BE2C (cell line): Measurements from ENCODE around the gene TIMM10B. TPM values are rescaled to one million over a fixed set of nuclear protein-coding genes. Genes with fewer than 3 reads are reported as not detected.

Experiments
- DNase-seq: peaks from one replicate; pipeline ENCODE4 v3.0.0-alpha.2; 2020
- H3K27me3 ChIP-seq: fragments of 250-450 bp; sonication (Bioruptor Pico); 2 replicates; pipeline ENCODE4 v1.5.1; 2020; ENCODE audit warnings: mild to moderate bottlenecking
- H3K36me3 ChIP-seq: fragments of 250-450 bp; sonication (Bioruptor Pico); 2 replicates; pipeline ENCODE4 v1.5.1; 2020; ENCODE audit warnings: mild to moderate bottlenecking
- H3K4me1 ChIP-seq: fragments of 250-450 bp; sonication (Bioruptor Pico); 2 replicates; pipeline ENCODE4 v1.5.1; 2020
- H3K4me3 ChIP-seq: 2 replicates; pipeline ENCODE4 v1.5.1; 2011; ENCODE audit warnings: low read depth, low read length
- H3K9me3 ChIP-seq: fragments of 250-450 bp; sonication (Bioruptor Pico); 2 replicates; pipeline ENCODE4 v1.5.1; 2020
- polyA plus RNA-seq: library from polyadenylated mRNA; unstranded; fragments of >200 nt; gene quantifications from one replicate; pipeline ENCODE4 v1.2.1, GENCODE V29; 2012; ENCODE audit warnings: low read depth, missing spikeins; ENCODE audit not compliant: insufficient read length, insufficient read depth
- TF ChIP-seq, protein P1 (sequence below): IDR thresholded peaks from 2 replicates; pipeline ENCODE4 v1.5.1; 2012; ENCODE audit warnings: mild to moderate bottlenecking, low read depth, low read length

The TIMM10B gene, protein sequence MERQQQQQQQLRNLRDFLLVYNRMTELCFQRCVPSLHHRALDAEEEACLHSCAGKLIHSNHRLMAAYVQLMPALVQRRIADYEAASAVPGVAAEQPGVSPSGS
- 57.0 TPM for polyA plus RNA-seq

DNA sequence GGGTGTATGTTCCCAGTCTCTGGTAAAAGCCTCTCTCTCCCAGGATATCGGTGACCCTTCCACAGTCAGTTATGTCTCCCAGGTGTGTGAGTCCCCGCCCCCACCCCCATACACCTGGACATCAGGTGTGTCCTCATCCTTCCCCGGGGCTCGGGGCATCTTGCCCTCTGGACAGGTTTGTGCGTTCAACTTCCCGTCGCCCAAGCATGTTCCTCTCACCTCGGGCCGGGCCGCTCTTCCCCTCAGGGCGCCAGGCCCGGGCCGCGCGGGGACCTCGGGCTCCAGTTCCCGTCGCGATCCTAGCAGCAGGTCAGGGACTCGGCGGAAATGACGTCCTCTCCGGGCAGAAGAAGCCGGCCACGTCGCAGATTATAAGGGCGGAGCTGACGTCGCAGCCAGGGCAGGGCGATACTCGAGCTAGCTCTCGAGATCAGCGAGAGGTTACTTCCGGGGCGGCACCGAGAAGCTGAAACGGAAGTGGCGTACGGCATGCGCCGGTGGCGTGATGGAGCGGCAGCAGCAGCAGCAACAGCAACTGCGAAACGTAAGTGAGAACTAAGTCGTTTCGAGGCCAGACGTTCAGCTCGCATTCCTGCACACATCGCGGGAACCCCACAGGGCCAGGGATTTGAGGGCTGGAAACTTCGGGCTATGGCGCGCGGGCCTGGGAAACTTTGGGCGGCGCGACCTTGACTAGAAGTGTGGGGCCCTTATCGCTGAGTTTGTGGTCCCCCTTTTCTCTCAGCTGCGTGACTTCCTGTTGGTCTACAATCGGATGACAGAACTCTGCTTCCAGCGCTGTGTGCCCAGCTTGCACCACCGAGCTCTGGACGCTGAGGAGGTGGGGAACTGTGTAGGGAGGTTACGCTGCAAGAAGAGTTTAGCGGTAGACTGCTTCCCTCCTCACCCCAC lies at the start of gene TIMM10B, which contains the start of gene ARFIP2:
TSS of gene TIMM10B (plus strand) at position 490 of the 912 bp plus-strand sequence. CDS start at position 506, 16 bp downstream.
TSS of gene ARFIP2 (minus strand) at position 320 of the 912 bp plus-strand sequence. CDS start 910 bp downstream, outside the sequence.
- peaks cover 13% of the 10 kb centered on the region for H3K36me3 ChIP-seq
- no peaks in the 10 kb centered on the region for H3K4me1 ChIP-seq
- H3K27me3 ChIP-seq: no peaks in the 10 kb centered on the region
- DNase-seq: peak; percentile 92
- TF ChIP-seq, protein P1, sequence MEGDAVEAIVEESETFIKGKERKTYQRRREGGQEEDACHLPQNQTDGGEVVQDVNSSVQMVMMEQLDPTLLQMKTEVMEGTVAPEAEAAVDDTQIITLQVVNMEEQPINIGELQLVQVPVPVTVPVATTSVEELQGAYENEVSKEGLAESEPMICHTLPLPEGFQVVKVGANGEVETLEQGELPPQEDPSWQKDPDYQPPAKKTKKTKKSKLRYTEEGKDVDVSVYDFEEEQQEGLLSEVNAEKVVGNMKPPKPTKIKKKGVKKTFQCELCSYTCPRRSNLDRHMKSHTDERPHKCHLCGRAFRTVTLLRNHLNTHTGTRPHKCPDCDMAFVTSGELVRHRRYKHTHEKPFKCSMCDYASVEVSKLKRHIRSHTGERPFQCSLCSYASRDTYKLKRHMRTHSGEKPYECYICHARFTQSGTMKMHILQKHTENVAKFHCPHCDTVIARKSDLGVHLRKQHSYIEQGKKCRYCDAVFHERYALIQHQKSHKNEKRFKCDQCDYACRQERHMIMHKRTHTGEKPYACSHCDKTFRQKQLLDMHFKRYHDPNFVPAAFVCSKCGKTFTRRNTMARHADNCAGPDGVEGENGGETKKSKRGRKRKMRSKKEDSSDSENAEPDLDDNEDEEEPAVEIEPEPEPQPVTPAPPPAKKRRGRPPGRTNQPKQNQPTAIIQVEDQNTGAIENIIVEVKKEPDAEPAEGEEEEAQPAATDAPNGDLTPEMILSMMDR: no peak
- no peaks in the 10 kb centered on the region for H3K9me3 ChIP-seq
- peak within 1 kb of the TSS; percentile 86 for H3K4me3 ChIP-seq

DNA sequence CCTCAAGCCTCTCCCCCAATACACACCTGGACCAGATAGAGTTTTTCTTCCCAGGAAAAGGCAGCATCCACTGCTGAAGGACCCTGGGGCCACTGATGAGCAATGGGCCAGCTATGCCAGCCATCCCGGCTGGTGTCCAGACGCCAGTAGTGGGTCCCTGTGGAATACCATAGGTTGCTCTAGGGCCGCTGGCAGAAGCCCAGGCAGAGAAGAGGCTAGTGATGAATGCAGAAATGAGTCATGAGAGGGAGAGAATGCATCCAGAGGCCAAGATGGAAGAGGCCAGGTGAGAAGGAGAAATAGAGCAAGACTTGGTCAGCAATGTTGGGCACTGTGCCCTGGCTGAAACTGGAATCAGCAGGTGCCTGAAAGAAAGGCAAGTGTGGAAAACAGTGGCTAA lies 49.4 kb upstream of the TIMM10B start:
- DNase-seq: peak; percentile 40
- TF ChIP-seq, protein P1: no peak
- Histone ChIP-seq H3K36me3 (no peaks in the 10 kb centered on the region), H3K9me3 (no peaks in the 10 kb centered on the region), H3K27me3 (no peaks in the 10 kb centered on the region), H3K4me3 (no peak overlapping the region), H3K4me1 (no peaks in the 10 kb centered on the region)

DNA sequence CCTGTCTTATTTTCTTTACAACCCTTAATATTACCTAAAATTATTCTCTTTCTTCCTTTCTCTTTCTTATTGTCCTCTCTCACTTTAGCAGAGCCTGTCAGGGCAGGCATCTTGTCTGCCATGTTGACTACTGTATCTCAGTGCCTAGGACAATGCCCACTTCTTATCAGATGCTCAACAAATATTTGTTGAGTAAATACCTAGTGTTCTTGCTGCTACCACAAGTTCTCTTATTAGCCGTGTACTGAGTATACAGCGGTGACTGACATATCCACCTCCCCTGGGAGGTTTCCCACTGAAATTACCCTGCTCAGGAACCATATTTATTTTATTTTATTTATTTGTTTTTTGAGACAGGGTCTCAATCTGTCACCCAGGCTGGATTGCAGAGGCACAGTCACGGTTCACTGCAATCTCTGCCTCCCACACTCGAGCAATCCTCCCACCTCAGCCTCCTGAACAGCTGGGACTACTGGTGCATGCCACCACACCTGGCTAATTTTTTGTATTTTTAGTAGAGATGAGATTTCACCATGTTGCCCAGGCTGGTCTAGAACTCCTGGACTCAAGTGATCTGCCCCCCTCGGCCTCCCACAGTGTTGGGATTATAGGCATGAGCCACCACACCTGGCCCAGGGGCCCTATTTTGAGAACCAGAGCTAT lies 47.2 kb upstream of the TIMM10B start:
- no peaks in the 10 kb centered on the region for H3K36me3 ChIP-seq
- no peaks in the 10 kb centered on the region for H3K27me3 ChIP-seq
- no peaks in the 10 kb centered on the region for H3K9me3 ChIP-seq
- H3K4me1 ChIP-seq: no peaks in the 10 kb centered on the region
- DNase-seq: no peak
- no peak overlapping the region for H3K4me3 ChIP-seq
- TF ChIP-seq, protein P1: no peak

DNA sequence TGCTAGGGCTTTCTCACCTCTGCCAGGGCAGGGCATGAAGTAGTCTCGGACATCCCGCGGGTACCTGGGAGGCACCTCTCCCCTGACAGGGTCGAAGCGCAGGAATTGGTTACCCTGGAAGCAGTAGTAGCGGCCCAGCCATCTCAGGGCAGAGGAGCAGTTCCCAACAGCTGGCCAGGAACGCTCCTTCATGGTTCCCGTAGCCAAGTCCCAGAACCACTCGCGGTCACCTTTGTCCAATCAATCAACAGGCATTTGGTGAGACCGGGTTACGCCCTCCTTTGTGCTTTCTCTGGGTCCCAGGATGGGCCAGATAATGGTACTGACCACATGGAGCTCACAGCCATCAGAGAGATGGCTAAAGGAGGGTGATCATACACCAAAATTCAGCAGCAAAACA lies 43.9 kb upstream of the TIMM10B start:
- Histone ChIP-seq H3K4me1 (no peaks in the 10 kb centered on the region), H3K36me3 (no peaks in the 10 kb centered on the region), H3K9me3 (no peaks in the 10 kb centered on the region), H3K27me3 (no peaks in the 10 kb centered on the region), H3K4me3 (no peak overlapping the region)
- DNase-seq: no peak
- TF ChIP-seq, protein P1: no peak

DNA sequence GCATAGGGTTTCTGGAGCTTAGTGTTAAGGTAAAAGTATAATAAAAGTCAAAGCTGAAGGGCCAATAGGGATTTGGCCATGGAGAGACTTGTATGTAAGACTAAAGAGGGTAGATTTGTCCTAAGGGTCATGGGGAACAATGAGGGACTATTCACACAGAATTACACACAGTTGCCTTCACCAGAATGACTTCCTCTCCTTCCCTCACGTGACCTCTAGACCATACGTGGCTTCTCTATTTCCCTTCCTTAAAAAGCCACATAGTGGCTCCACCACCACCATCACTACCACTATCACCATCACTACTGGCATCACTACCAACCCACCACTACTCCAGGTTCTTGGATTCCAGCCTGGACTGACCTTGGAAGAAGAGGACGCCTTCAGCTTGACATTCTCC lies 43.3 kb upstream of the TIMM10B start:
- H3K9me3 ChIP-seq: no peaks in the 10 kb centered on the region
- no peak for DNase-seq

More for the DNA sequence above, 43.3 kb upstream of the TIMM10B start:
- no peaks in the 10 kb centered on the region for H3K36me3 ChIP-seq
- TF ChIP-seq, protein P1: no peak
- H3K4me1 ChIP-seq: no peaks in the 10 kb centered on the region
- no peaks in the 10 kb centered on the region for H3K27me3 ChIP-seq
- no peak overlapping the region for H3K4me3 ChIP-seq
